ENCODE results near the gene IL1RAPL1. TPM values are rescaled to one million over a fixed set of nuclear protein-coding genes. Genes with fewer than 3 reads are reported as not detected.
A peak's percentile ranks its signal among the peaks of the same experiment; 100 is the strongest.

IL1RAPL1 gene
- polyA plus RNA-seq, 2 of the 4 experiments (the other 2 are of a cell fraction): not detected

GRCh38 chrX:28665778-28666177 lies 78.5 kb downstream of the IL1RAPL1 start:
- DNase-seq (ENCODE audit: low read depth in 1 of 2, low spot score in 1 of 2) (no peak), ATAC-seq (no peak), FAIRE-seq (no peak)
- 73% methylated on average over 9 of the region's 10 CpGs for WGBS (ENCODE audit: missing lambda C conversion rate)
- ChIA-PET CTCF (no interaction called here), POLR2A (no interaction called here)
- Histone ChIP-seq H3K4me2 (no peak overlapping the region), H3K9me3 (no peaks in the 10 kb centered on the region), H3K4me3 (no peak overlapping the region), H3K27ac (no peak overlapping the region), H3K4me1 (no peaks in the 10 kb centered on the region)
- no peak for TF ChIP-seq TFCP2L1 (CRISPR knock-in tag; IDR thresholded peaks at IDR 0.05)
- no peak for TF ChIP-seq MYC (IDR thresholded peaks at IDR 0.05; ENCODE audit: borderline replicate concordance, low read length)

- POLR2A ChIA-PET: no interaction called here
- Histone ChIP-seq H3K4me2 (no peak overlapping the region), H3K4me1 (no peaks in the 10 kb centered on the region), H3K9me3 (no peaks in the 10 kb centered on the region), H3K4me3 (no peak overlapping the region), H3K27ac (no peak overlapping the region)
- ATAC-seq (no peak), FAIRE-seq (no peak), DNase-seq (ENCODE audit: low read depth in 1 of 2, low spot score in 1 of 2) (no peak)
- WGBS (ENCODE audit: missing lambda C conversion rate): 83% methylated on average over 13 of the region's 13 CpGs
- CTCF ChIA-PET: no interaction called here
- TF ChIP-seq CEBPB (IDR thresholded peaks at IDR 0.05) (no peak), CHD4 (IDR thresholded peaks at IDR 0.05; ENCODE audit: borderline replicate concordance) (no peak), GATA3 (IDR thresholded peaks at IDR 0.05; ENCODE audit: borderline replicate concordance) (no peak), MYC (IDR thresholded peaks at IDR 0.05; ENCODE audit: borderline replicate concordance, low read length) (no peak), PHF8 (IDR thresholded peaks at IDR 0.05; ENCODE audit: borderline replicate concordance, low read depth) (no peak), RFX5 (IDR thresholded peaks at IDR 0.05) (no peak), REST (IDR thresholded peaks at IDR 0.05) (no peak), E2F6 (IDR thresholded peaks at IDR 0.05; ENCODE audit: borderline replicate concordance, low read depth) (no peak), PBX3 (IDR thresholded peaks at IDR 0.05) (no peak), NR3C1 (IDR thresholded peaks at IDR 0.05) (no peak), HOXA7 (CRISPR knock-in tag; IDR thresholded peaks at IDR 0.05) (no peak)
Measured at GRCh38 chrX:28668303-28668702, 81.1 kb downstream of the IL1RAPL1 start.

GRCh38 chrX:28668957-28669356 lies 81.7 kb downstream of the IL1RAPL1 start:
- ChIA-PET POLR2A (no interaction called here), CTCF (no interaction called here)
- Histone ChIP-seq H3K4me3 (no peak overlapping the region), H3K27ac (no peak overlapping the region), H3K4me1 (no peaks in the 10 kb centered on the region), H3K9me3 (no peaks in the 10 kb centered on the region), H3K4me2 (no peak overlapping the region)
- 55% methylated on average over 4 of the region's 4 CpGs for WGBS (ENCODE audit: missing lambda C conversion rate)
- FAIRE-seq (no peak), DNase-seq (ENCODE audit: low read depth in 1 of 2, low spot score in 1 of 2) (no peak), ATAC-seq (no peak)
- 0 out of 2 replicates have a peak, but pooled peaks have one; percentile 40 for TF ChIP-seq NFE2L2 (conservative IDR thresholded peaks at IDR 0.05; ENCODE audit: low read length)
- TF ChIP-seq MAFK (IDR thresholded peaks at IDR 0.05; ENCODE audit: partially characterized antibody): peak; percentile 75
- TF ChIP-seq ESRRA (IDR thresholded peaks at IDR 0.05; ENCODE audit: borderline replicate concordance, low read length): no peak

- no peak for FAIRE-seq
- POLR2A ChIA-PET: no interaction called here
- no peak for DNase-seq (ENCODE audit: low read depth in 1 of 2, low spot score in 1 of 2)
- WGBS (ENCODE audit: missing lambda C conversion rate): 43% methylated on average over 2 of the region's 2 CpGs
- no peak overlapping the region for H3K4me3 ChIP-seq
- no peak for ATAC-seq
- TF ChIP-seq TP53 (CRISPR knock-in tag; IDR thresholded peaks at IDR 0.05) (no peak), MAFK (IDR thresholded peaks at IDR 0.05; ENCODE audit: partially characterized antibody) (peak; percentile 97)
- no peaks in the 10 kb centered on the region for H3K4me1 ChIP-seq
- CTCF ChIA-PET: no interaction called here
- no peak overlapping the region for H3K4me2 ChIP-seq
- H3K9me3 ChIP-seq: no peaks in the 10 kb centered on the region
- no peak overlapping the region for H3K27ac ChIP-seq
Measured at GRCh38 chrX:28670074-28670473, 82.8 kb downstream of the IL1RAPL1 start.
